Neuron (in vitro differentiated cells): ENCODE data around the gene PCDHGA1.

Experiments
- H2AFZ ChIP-seq: one replicate; pipeline ENCODE4 v1.6.1; 2013; ENCODE audit warnings: low read depth, mild to moderate bottlenecking, inconsistent platforms, low read length, moderate library complexity
- H3K27me3 ChIP-seq: one replicate; pipeline ENCODE4 v1.6.1; 2013; ENCODE audit warnings: low read length; ENCODE audit not compliant: insufficient read depth
- H3K36me3 ChIP-seq: one replicate; pipeline ENCODE4 v1.6.1; 2013; ENCODE audit warnings: low read length; ENCODE audit not compliant: insufficient read depth
- H3K4me1 ChIP-seq: one replicate; pipeline ENCODE4 v1.6.1; 2013; ENCODE audit warnings: low read length; ENCODE audit not compliant: insufficient read depth
- H3K4me3 ChIP-seq: 2 replicates; pipeline ENCODE4 v1.5.1; 2013; ENCODE audit warnings: mild to moderate bottlenecking, low read length, moderate library complexity
- H3K9me3 ChIP-seq: one replicate; pipeline ENCODE4 v1.6.1; 2013; ENCODE audit warnings: low read length

PCDHGA1 gene

GRCh38 chr5:141437221-141437620 lies 106.9 kb downstream of the PCDHGA1 start:
- no peaks in the 10 kb centered on the region for H3K27me3 ChIP-seq
- no peaks in the 10 kb centered on the region for H3K4me1 ChIP-seq
- no peaks in the 10 kb centered on the region for H3K36me3 ChIP-seq
- H3K9me3 ChIP-seq: peaks cover 33% of the 10 kb centered on the region
- H3K4me3 ChIP-seq: no peak overlapping the region
- H2AFZ ChIP-seq: no peak overlapping the region

GRCh38 chr5:141439411-141440141 lies 109.3 kb downstream of the PCDHGA1 start:
- Histone ChIP-seq H3K9me3 (peaks cover 25% of the 10 kb centered on the region), H3K27me3 (no peaks in the 10 kb centered on the region), H2AFZ (no peak overlapping the region), H3K4me3 (no peak overlapping the region), H3K36me3 (no peaks in the 10 kb centered on the region), H3K4me1 (no peaks in the 10 kb centered on the region)

DNA sequence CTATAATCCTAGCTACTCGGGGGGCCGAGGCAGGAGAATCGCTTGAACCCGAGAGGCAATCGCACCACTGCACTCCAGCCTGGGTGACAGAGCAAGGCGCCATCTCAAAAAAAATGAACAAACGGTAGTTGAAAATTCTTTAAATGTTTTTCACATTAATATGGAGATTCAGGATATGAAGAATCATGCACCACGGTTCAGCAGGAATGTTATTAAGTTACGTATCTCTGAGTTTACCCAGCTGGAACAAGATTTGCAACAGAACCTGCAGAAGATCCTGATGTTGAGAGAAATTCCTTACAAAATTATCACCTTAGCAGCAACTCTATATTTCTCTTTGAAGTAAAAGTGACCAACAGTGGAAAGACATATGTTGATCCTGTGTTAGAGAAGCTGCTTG lies 110.0 kb downstream of the PCDHGA1 start:
- peaks cover 25% of the 10 kb centered on the region for H3K9me3 ChIP-seq
- no peaks in the 10 kb centered on the region for H3K36me3 ChIP-seq
- H3K27me3 ChIP-seq: no peaks in the 10 kb centered on the region

DNA sequence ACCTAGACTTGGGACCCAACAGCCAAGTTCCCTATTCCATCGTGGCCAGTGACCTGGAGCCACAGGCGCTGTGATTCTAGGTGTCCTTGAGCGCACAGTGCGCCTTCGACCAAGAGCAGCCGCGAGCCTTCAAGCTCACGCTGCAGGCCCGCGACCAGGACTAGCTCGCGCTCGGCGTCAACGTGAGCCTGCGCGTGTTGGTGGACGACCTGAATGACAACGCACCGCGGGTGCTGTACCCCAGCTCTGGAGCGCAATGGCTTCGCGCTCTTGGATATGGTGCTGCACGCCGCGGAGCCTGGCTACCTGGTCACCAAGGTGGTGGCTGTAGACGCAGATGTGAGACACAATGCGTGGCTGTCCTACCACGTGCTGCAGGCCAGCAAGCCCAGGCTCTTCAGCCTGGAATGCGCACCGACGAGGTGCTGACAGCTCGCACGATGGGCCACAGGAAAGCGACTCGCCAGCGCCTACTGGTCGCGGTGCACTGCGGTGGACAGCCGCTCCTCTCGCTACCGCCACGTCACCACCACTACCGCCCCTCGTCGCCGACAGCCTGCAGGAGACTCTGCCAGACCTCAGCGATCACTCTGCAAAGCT lies 111.4 kb downstream of the PCDHGA1 start:
- Histone ChIP-seq H3K4me3 (no peak overlapping the region), H3K4me1 (no peaks in the 10 kb centered on the region)

More for the DNA sequence above, 110.0 kb downstream of the PCDHGA1 start:
- Histone ChIP-seq H3K4me1 (no peaks in the 10 kb centered on the region), H3K4me3 (no peak overlapping the region), H2AFZ (no peak overlapping the region)

DNA sequence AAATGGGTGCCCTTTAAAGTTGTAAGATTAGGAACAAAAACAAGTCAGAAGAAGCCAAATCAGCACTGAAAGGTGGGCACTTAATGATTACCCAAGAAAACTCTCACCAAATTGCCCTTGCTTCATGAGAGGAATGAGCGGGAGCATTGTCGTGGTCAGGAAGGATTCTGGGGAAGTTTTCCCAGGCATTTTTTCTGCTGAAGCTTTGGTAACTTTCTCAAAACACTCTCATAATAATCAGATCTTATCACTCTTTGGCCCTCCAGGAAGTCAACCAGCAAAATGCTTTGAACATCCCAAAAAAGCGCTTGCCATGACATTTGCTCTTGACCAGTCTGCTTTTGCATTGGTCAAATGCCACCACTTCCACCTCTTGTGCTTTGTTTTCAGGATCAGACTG lies 135.0 kb downstream of the PCDHGA1 start:
- Histone ChIP-seq H3K9me3 (peaks cover 6% of the 10 kb centered on the region), H3K36me3 (peaks cover 3% of the 10 kb centered on the region), H3K4me3 (no peak overlapping the region), H3K27me3 (no peaks in the 10 kb centered on the region), H2AFZ (no peak overlapping the region), H3K4me1 (no peaks in the 10 kb centered on the region)

More for the DNA sequence above, 111.4 kb downstream of the PCDHGA1 start:
- H3K27me3 ChIP-seq: no peaks in the 10 kb centered on the region
- H2AFZ ChIP-seq: no peak overlapping the region
- no peaks in the 10 kb centered on the region for H3K36me3 ChIP-seq
- peaks cover 23% of the 10 kb centered on the region for H3K9me3 ChIP-seq

- peak within 1 kb of the TSS; percentile 45 for H3K4me3 ChIP-seq
- H2AFZ ChIP-seq: no peak within 1 kb of the TSS
- no peaks in the 10 kb centered on the region for H3K27me3 ChIP-seq
- peaks cover 9% of the 10 kb centered on the region for H3K4me1 ChIP-seq
- H3K36me3 ChIP-seq: peaks cover 6% of the 10 kb centered on the region
- peaks cover 29% of the 10 kb centered on the region for H3K9me3 ChIP-seq
Observed at GRCh38 chr5:141475625-141476131, 145.4 kb downstream of the PCDHGA1 start, which contains the start of gene PCDHGC3. Gene PCDHGC3 (plus strand): TSS chr5:141475966. CDS start chr5:141476117, 151 bp downstream.

DNA sequence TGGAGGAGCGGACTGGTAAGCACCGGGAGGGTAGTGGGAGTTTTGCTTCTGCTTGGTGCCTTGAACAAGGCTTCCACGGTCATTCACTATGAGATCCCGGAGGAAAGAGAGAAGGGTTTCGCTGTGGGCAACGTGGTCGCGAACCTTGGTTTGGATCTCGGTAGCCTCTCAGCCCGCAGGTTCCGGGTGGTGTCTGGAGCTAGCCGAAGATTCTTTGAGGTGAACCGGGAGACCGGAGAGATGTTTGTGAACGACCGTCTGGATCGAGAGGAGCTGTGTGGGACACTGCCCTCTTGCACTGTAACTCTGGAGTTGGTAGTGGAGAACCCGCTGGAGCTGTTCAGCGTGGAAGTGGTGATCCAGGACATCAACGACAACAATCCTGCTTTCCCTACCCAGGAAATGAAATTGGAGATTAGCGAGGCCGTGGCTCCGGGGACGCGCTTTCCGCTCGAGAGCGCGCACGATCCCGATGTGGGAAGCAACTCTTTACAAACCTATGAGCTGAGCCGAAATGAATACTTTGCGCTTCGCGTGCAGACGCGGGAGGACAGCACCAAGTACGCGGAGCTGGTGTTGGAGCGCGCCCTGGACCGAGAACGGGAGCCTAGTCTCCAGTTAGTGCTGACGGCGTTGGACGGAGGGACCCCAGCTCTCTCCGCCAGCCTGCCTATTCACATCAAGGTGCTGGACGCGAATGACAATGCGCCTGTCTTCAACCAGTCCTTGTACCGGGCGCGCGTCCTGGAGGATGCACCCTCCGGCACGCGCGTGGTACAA lies 146.0 kb downstream of the PCDHGA1 start:
- peaks cover 29% of the 10 kb centered on the region for H3K9me3 ChIP-seq
- peak overlapping the region; percentile 45 for H3K4me3 ChIP-seq
- no peaks in the 10 kb centered on the region for H3K27me3 ChIP-seq
- H3K4me1 ChIP-seq: peaks cover 9% of the 10 kb centered on the region
- no peak overlapping the region for H2AFZ ChIP-seq
- H3K36me3 ChIP-seq: peaks cover 6% of the 10 kb centered on the region

DNA sequence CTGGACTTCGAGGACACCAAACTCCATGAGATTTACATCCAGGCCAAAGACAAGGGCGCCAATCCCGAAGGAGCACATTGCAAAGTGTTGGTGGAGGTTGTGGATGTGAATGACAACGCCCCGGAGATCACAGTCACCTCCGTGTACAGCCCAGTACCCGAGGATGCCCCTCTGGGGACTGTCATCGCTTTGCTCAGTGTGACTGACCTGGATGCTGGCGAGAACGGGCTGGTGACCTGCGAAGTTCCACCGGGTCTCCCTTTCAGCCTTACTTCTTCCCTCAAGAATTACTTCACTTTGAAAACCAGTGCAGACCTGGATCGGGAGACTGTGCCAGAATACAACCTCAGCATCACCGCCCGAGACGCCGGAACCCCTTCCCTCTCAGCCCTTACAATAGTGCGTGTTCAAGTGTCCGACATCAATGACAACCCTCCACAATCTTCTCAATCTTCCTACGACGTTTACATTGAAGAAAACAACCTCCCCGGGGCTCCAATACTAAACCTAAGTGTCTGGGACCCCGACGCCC lies 146.8 kb downstream of the PCDHGA1 start:
- Histone ChIP-seq H3K27me3 (no peaks in the 10 kb centered on the region), H3K9me3 (peaks cover 29% of the 10 kb centered on the region), H3K36me3 (peaks cover 6% of the 10 kb centered on the region), H3K4me3 (no peak overlapping the region), H3K4me1 (peaks cover 9% of the 10 kb centered on the region), H2AFZ (no peak overlapping the region)

GRCh38 chr5:141477815-141478214 lies 147.5 kb downstream of the PCDHGA1 start:
- H3K9me3 ChIP-seq: peaks cover 29% of the 10 kb centered on the region
- peaks cover 9% of the 10 kb centered on the region for H3K4me1 ChIP-seq
- no peaks in the 10 kb centered on the region for H3K27me3 ChIP-seq
- H2AFZ ChIP-seq: no peak overlapping the region
- peaks cover 6% of the 10 kb centered on the region for H3K36me3 ChIP-seq
- H3K4me3 ChIP-seq: no peak overlapping the region

DNA sequence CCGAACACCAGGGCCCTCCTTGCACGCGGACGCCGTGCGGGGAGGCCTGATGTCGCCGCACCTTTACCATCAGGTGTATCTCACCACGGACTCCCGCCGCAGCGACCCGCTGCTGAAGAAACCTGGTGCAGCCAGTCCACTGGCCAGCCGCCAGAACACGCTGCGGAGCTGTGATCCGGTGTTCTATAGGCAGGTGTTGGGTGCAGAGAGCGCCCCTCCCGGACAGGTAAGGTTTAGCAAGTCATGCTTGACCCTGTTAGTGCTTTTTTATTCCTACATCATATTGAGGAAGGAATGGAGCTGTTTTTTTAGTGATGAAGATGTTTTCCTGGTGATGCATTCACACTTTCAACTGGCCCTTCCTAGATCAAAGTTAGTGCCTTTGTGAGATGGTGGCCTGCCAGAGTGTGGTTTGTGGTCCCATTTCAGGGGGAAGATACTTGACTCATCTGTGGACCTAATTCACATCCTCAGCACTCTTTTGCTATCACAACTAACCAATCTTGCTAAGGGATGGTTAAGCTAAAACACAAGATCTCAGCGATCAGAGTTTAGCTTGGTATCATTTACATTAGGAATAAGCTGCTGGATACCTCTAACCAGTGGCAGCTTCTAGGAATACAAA lies 148.1 kb downstream of the PCDHGA1 start:
- peaks cover 30% of the 10 kb centered on the region for H3K9me3 ChIP-seq
- H3K36me3 ChIP-seq: peaks cover 6% of the 10 kb centered on the region
- H2AFZ ChIP-seq: no peak overlapping the region
- H3K27me3 ChIP-seq: no peaks in the 10 kb centered on the region
- H3K4me1 ChIP-seq: peaks cover 9% of the 10 kb centered on the region
- no peak overlapping the region for H3K4me3 ChIP-seq

GRCh38 chr5:141479776-141480175 lies 149.5 kb downstream of the PCDHGA1 start:
- H3K36me3 ChIP-seq: peaks cover 6% of the 10 kb centered on the region
- H3K9me3 ChIP-seq: peaks cover 32% of the 10 kb centered on the region
- H3K4me3 ChIP-seq: no peak overlapping the region
- no peaks in the 10 kb centered on the region for H3K27me3 ChIP-seq
- no peaks in the 10 kb centered on the region for H3K4me1 ChIP-seq
- H2AFZ ChIP-seq: no peak overlapping the region

DNA sequence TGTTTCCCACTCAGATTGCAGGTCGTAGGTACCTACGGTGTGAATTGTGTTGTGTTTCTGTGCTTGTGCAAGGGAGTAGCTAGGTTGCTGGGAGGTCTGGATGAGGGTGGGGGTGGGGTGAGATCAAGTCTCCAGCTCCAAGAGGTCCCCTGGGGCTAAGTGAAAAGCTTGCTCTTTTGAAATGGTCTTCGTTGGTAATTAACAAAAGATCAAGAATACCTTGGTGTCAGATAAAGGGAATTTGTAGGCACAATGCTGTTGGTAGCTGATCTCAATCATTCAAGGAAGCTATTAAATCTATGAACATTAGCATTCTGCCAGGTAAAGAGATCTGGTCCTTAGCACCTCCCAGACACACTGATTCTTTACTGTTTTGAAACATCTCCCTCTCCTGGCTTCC lies 153.6 kb downstream of the PCDHGA1 start:
- Histone ChIP-seq H3K36me3 (peaks cover 15% of the 10 kb centered on the region), H3K27me3 (no peaks in the 10 kb centered on the region), H3K4me3 (peak overlapping the region; percentile 18), H3K4me1 (no peaks in the 10 kb centered on the region), H2AFZ (no peak overlapping the region), H3K9me3 (peaks cover 36% of the 10 kb centered on the region)
